AG08396 (cell line): ENCODE measurements around the gene GATAD2A.

Source experiments
- DNase-seq: peaks from one replicate; pipeline ENCODE4 v3.0.0; 2012; ENCODE audit warnings: low spot score, mixed read lengths

Gene GATAD2A

DNA sequence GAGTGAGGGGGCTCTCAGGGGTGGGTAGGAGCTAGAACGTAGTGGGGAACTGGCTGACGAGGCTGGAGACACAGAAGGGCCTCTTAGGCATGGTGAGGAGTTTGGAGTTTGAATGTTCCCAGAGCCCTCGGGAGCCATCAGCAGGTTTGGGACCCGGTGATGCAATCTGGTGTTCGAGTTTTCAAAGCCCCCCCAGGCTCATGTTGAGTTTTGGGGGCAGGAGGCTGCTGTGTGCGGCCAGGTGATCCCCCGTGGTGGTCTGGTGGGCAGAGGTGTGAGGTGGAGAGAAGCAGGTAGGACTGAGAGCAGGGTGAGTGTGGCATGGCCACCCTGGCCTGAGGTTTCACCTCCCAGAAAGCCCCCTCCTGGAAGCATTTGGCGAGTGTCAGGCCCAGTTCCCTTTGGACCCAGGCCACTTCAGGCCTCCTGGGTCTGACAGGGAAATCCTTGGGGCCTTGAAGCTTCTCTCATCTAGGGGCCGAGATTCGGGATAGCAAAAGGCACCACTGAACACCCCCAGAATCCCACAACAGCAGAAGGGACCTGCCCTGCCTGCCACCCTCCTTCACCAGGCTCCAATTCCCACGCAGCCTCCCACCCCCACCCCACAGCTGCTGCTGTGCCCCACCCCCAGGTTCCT, 124.4 kb downstream of the GATAD2A start:
- DNase-seq: no peak

DNA sequence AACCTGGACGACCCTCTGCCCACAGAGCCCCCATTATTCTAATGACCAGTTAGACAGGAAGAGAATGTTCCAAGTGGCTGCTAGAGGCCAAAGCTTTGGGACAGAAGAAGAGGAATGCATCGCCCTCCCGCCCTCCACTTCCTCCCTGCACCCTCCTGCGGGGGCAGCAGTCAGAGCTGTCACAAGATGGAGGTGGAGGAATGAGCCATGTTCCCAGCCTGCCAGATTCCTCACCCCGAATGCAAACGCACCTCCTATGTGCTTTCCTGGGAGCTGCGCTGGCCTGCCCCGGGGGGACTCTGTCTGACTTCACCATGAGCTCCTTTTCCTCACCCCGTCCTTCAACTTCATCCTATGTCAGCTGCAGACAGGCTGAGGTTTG, 124.9 kb downstream of the GATAD2A start:
- peak; percentile 73 for DNase-seq

DNA sequence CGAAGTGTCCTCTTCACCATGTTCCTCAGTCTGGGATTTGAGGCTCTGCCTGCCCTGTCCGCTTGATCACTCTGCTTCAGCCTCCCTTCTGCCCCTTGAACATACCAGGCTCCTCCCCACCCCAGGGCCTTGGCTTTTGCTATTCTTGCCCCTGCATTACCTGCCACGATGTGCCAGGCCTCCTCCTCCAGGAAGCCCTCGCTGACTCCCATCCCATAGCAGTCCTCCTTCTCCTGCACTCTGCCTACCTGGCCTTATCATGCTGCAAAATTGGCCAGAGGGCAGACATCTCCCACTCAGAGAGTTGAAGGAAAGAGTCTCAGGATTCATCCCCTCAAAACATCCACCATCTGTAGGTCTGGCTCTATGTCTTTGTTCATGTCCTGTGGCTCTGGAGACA, 125.4 kb downstream of the GATAD2A start:
- DNase-seq: no peak

DNA sequence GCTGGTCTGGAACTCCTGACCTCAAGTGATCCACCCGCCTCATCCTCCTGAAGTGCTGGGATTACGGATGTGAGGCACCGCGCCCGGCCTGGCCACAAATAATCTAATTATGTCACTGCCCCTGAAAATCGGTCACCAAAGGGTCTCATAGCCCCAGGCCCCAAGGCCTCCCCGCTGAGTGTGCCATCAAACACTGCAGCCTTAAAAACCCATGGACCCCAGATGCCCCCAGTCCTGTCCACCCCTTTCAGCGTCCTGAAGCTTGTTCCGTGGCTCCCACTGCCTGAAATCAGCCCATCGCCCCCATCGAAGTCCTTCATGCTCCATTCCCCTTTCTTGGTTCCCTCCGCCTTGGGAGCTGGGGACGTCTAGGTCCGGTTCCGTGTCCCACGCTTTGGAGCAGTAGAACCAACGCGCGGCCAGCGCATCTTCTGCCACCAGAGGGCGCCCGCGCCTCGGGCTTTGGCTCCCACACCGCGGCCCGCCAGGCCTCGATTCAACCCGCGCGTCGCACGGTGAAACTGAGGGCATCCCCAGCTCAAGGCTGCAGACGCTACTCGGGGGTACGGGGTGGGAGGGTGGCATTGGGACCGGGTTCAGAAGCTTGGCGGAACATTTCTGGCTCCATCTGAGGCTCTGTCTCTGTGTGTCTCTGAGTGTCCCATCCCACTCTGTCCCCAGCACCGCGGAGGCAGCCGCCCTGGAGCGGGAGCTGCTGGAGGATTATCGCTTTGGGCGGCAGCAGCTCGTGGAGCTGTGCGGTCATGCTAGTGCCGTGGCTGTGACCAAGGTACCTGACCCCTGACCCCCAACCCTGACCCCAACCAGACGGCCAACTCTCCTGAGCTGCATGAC, 126.7 kb downstream of the GATAD2A start:
- peak; percentile 90 for DNase-seq

DNA sequence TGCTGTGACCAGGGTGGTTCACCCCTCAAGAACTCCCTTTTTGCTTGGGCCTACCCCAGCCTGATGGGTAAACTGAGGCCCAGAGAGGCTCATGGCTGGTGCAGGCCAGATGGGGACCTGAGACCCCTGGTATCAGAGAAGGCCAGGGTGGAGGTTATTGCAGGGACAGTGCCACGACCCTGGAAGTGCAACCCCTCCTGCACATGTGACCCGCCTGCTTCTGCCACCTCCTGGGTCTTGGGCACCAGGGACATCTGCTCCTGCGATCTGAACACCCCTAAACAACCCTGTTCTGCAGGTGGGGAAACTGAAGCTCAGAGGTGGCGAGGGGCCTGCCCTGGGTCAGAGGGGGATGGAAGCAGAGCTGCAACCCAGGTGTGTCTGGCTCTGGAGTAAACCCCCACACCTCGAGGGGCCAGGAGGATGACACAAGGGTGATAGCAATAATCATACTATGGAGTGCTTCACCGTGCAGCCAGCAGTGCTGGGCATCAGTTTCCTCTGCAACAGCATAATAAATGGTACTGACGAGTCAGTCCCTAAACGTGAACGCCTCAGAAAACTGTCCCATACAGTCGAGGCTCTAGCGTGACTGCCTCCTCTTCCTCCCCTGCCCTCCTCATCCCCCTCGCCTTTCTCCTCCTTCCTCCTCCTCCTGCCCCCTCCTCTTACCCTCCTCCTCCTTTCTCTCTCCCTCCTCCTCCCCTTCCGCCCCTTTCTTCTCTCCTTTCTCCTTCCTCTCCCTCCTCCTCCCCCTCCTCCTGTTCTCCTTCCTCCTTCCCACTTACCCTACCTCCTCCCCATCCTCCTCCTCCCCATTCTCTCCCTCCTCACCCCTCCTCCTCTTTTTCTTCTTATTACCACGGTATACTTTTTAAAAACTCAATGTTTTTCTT, 127.6 kb downstream of the GATAD2A start:
- DNase-seq: no peak

DNA sequence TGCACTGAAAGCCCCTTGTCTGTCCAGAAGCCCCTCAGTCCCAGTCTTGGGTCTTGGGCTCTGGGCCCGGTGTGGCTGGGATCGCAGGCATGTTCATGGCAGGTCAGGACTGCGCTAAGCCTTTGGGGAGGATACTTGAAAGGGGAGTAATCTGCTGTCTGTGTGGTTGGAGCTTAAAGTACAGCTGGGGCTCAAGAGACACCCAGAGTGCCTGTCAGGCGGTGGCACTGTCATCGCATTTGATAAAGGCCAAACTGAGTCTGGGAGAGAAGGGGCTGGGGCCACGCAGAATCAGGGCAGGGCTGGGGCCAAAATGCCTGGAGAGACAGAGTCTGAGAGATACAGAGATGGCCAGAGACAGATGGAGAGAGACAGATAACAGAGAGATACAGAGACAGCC, 128.4 kb downstream of the GATAD2A start:
- no peak for DNase-seq

DNA sequence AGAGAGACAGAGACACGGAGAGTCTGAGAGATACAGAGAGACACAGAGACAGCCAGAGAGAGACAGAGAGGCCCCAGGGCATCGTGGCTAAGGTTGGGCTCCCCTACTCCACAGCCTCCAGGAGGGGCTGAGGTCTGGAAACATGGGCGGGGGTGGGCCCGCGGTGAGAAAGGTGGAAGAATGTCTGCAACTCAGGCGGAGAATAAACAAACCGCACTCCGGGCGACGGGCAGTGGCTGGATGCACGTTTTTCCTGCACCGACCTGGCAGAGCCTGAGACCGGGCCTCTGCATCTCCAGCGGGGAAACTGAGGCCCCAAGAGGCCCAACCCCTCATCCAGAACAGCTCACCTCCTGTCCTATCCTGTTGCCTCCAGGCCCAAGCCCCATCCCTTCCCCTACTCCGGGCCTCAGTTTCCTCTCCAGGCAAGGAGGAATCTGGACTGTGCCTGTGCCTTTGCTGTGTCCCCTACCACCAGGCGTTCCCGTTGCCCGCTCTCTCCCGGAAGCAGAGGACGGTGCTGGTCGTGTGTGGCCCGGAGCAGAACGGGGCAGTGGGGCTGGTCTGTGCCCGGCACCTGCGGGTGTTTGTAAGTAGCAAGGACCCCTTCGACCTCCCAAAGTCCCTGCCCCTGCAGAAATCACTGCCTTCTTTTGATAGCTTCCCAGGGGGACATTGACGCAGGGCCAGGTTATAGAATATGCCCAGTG, 129.2 kb downstream of the GATAD2A start:
- no peak for DNase-seq

DNA sequence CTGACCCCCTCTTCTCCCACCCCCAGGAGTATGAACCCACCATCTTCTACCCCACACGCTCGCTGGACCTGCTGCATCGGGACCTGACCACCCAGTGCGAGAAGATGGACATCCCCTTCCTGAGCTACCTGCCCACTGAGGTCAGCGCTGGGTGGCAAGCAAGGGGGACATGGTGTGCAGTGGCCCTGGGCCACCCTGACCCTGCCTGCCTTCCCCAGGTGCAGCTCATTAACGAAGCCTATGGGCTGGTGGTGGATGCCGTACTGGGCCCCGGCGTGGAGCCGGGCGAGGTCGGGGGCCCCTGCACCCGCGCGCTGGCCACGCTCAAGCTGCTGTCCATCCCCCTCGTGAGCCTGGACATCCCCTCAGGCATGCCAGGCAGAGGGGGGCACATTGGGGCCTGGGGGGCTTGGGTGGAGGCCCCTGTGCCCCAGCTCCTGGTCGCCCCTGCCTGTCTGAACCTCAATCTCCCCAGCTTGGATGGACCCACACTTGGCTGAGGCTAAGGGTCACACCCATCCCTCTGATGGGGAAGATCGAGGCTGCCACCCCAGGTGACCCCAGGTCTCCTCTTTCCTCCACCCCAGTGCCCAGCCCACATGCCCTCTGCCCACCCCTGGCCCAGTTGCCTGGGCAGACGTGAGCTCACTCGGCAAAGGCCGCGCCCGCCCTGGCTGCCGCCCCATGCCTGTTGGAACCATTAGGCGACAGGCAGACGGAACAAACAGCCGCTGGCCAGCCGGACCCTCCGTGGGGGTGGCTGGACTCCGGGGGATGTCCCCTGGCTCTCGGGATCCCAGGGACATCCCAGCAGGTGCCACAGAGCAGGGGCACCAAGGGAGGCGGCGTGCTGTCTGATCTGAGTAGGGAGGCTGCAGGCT, 130.1 kb downstream of the GATAD2A start:
- DNase-seq: no peak

DNA sequence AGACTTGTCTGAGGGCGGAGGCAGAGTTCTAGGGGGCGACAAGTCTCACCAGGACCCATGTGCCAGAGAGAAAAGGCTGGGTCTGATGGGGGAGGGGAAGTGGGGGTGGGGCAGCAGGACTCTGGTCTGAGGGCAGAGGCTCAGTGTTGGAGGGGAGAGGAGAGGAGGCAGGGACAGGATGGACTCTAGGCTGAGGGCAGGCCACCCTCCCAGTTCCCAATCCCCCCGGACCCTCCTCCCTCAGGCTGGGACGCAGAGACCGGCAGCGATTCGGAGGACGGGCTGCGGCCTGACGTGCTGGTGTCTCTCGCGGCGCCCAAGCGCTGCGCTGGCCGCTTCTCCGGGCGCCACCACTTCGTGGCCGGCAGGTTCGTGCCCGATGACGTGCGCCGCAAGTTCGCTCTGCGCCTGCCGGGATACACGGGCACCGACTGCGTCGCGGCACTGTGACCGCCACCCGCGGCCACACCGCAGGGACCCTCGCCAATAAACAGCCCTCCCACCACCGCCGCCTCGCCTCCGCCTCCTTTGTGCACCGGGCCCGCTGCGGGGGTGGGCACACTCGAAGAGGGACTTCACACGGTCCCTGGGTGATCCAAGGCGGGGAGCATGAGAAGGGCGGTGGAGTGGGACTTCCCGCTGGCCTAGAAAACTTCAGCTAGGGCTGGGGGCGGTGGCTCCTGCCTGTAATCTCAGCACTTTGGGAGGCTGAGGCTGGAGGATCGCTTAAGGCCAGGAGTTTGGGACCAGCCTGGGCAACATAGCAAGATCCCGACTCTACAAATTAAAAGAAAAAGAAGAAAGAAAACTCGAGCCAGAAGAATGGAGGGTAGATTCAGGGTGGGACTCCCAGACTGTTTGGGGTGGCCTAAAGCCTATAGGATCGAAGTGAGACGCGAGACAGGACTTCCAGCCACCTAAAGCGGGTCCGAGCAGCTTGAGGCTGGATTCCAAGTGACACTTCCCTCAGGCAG, 131.9 kb downstream of the GATAD2A start:
- DNase-seq: no peak

DNA sequence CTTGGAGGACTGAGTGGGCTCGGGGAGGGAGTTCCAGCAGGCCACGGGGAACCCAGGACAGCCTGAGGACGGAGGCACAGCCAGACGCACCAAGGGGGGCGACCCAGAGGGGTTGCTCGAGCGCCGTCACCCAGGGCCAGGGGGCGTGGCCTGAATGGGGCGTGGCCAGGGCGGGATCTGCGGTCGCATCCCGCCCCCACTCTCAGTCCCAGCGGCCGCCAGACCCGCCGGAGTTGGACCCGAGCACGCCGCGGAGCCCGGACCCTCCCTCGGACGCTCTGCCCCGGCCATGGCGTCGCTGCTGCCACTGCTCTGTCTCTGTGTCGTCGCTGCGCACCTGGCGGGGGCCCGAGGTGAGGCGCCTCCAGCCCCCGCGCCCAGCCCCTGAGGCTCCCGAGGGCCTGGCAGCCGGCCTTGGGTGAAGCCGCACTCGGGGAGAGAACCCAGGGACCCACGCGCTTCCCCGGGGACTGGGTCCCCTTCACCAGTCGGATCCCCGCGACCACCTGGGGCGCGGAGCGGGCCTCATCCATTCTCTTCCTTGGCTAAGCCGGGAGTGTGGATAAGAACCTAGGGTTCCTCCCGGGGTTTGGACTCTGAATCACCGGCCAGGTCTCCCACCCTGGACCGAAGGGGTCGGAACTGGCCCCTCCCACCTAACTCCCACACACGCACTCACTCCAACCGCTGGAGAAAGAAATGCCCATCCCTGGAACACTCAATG, 132.7 kb downstream of the GATAD2A start, which contains the start of gene CILP2:
CILP2 (plus strand) TSS at position 205 of the 724 bp plus-strand sequence; CDS start at position 290, 85 bp downstream.
- peak; percentile 83 for DNase-seq

DNA sequence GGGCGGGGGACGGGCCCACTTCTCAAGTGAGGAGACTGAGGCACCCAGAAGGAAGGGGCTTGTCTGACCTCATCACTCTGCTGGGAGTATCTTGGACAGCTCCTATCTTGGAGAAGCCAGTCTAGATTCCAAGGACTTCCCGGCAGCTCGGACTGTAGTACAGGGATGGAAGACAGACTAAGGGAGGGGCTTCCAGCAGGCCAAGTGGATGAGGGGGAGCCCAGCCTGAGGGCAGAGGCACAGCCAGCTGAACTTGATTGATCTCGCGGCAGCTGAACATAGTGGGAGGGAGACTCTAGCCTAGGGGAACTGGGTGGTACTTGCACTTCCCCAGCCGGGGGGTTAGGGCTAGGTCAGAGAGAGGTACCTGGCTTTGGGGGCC, 133.3 kb downstream of the GATAD2A start:
- no peak for DNase-seq

DNA sequence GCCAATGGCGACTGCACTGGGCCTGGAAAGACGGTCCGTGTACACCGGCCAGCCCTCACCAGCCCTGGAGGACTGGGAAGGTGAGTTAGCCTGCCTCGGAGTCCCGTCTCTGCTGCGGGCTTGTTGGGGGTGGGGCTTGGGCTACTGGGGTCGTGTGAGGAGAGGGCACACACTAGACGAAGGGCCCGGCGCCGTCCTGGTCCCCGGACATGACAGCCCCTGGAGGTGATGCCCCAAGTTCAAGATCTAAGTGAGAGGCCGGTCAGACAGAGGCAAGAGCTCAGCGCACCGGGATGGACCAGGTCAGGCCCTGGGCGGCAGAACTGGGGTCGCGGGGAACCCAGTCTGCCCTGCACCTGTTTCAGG, 134.2 kb downstream of the GATAD2A start:
- DNase-seq: no peak

DNA sequence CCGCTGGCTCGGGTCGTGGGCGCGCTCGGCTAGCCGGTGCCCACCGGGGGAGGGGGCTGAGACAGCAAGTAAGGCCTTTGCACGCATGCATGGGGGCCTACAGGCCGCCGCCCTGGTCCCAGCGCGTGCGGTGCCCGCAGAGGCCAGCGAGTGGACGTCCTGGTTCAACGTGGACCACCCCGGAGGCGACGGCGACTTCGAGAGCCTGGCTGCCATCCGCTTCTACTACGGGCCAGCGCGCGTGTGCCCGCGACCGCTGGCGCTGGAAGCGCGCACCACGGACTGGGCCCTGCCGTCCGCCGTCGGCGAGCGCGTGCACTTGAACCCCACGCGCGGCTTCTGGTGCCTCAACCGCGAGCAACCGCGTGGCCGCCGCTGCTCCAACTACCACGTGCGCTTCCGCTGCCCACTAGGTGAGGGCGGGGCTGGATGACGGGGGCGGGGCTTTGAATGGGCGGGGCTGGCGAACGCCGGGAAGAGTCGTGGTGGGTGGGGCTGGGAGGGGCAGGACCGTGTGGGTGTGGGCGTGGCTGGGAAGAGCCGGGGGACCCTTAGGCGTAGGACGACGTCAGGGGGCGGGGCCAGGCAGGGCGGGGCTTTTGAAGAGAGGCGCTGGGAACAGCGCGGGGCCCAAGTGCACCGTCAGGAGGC, 134.7 kb downstream of the GATAD2A start:
- peak; percentile 82 for DNase-seq

DNA sequence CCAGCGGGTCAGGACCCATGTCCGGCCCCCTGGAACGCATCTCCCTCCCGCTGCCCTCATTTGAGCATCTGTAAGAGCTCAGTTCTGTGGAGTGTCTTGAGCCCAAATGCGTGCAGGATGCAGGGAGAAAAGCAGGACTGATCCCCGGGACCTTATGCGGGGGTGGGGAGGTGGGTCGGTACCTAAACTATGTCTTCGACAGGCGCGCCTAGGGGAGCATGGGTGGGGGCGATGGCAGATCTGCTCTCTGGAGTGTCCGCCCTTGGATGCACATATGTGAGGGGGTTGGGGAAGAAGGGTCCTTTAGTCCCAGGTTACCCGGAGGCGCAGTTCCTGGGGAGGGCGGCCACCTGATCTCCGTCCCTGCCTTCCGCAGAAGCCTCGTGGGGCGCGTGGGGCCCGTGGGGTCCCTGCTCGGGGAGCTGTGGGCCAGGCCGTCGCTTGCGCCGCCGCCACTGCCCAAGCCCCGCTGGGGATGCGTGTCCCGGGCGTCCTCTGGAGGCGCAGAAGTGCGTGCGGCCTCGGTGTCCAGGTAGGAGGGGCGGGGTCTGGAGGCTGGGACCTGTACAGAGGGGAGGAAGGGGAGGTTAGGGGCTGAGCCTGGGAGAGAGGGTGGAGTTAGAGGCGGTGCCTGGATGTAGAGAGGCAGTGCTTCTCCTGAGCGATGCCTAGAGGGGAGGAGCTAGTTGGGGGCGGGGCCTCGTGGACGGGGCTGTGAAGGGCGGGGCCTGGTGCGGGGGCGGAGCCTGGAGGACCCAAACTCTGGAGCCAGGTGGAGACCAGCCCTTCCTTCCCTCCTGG, 135.4 kb downstream of the GATAD2A start:
- DNase-seq: peak; percentile 86

DNA sequence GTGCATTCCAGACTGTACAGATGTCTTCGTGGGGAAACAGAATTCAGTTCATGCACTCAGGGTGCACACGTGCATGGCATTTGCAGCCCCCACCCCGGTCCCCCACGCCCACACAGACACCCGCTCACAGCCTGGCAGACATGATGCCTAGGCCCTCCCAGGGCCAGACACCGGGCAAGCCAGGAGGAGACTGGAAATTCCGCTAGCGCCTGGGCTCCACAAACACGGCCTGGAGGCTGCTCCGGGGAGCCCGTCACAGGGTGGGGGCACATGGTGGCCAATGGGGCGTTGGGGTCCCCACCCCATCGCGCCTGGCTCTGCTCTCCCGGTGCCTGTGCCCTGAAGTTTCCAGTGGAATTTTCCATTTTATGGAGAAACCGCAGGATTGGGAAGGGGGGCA, 136.1 kb downstream of the GATAD2A start:
- no peak for DNase-seq

DNA sequence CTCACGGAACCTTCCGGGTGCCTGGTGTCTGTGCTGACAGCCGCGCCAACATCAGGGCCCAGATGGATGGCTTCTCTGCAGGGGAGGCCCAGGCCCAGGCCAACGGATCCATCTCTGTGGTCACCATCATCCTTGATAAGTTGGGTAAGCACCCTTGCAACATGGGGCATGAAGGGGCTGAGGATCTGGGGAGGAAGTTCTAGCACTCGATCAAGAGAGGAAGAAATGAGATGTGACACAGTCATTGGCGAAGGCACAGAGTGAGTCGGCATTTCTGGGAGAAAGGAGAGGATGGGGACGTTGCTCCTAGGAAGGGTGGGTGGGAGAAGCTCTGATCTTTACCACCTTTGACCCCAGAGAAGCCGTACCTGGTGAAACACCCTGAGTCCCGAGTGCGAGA, 137.0 kb downstream of the GATAD2A start:
- DNase-seq: no peak

DNA sequence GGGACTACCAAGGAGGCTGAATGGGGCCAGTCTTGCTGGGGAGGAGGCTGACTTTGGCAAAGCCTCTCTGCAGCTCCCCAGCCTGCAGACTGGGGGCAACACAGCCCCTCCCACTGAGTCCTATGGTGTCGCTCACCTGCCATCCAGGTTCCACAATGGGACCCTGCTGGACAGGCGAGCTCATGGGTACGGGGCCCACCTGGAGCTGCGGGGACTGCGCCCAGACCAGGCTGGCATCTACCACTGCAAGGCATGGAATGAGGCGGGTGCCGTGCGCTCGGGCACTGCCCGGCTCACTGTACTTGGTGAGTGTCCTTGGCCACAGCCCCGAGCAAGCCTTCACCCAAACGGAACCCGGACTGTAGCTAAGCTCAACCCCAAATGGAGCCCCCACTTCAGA, 137.6 kb downstream of the GATAD2A start:
- DNase-seq: no peak

DNA sequence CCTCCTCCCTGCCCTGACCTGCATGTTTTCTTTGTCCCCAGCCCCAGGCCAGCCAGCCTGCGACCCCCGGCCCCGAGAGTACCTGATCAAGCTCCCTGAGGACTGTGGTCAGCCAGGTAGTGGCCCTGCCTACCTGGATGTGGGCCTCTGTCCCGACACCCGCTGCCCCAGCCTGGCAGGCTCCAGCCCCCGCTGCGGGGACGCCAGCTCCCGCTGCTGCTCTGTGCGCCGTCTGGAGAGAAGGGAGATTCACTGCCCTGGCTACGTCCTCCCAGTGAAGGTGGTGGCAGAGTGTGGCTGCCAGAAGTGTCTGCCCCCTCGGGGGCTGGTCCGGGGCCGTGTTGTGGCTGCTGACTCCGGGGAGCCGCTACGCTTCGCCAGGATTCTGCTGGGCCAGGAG, 138.2 kb downstream of the GATAD2A start:
- DNase-seq: no peak
